CD8-positive, alpha-beta memory T cell (primary cell): ENCODE measurements around the gene TCN2. TPM values are rescaled to one million over a fixed set of nuclear protein-coding genes. Genes with fewer than 3 reads are reported as not detected.

Source experiments
- polyA plus RNA-seq: library from polyadenylated mRNA; unstranded; fragments of 300-500 nt; fragmentation: Illumina TruSeq; gene quantifications from one replicate; pipeline ENCODE4 v1.2.3, GENCODE V29; 2021
- total RNA-seq, 2 experiments: library from RNA; stranded (reverse); gene quantifications; one replicate each; pipeline ENCODE4 v1.2.3, GENCODE V29; 2021

The TCN2 gene
- total and polyA plus RNA-seq, 3 experiments from 2014 or later: 0.11 to 0.63 (median 0.28) TPM

Other genes with a start within 250 kb of the TCN2 start
- 1 to 10 TPM; 6.3 to 7.9 TPM for gene RNF215, start 219.8 kb upstream of the TCN2 start, total RNA-seq
- 0.22 TPM for gene RNF215, start 219.8 kb upstream of the TCN2 start, polyA plus RNA-seq
- 1 to 10 TPM; 4.4 to 4.9 TPM for gene SEC14L2, start 210.2 kb upstream of the TCN2 start, total RNA-seq
- 4.6 TPM for gene SEC14L2, start 210.2 kb upstream of the TCN2 start, polyA plus RNA-seq
- 100 to 1,000 TPM; 104 to 110 TPM for gene MTFP1, start 181.4 kb upstream of the TCN2 start, total RNA-seq
- gene MTFP1, start 181.4 kb upstream of the TCN2 start, polyA plus RNA-seq: 43.1 TPM
- not detected for gene SEC14L3, start 135.2 kb upstream of the TCN2 start, total RNA-seq
- not detected for gene SEC14L3, start 135.2 kb upstream of the TCN2 start, polyA plus RNA-seq
- gene SEC14L4, start 101.5 kb upstream of the TCN2 start, total RNA-seq: not detected
- not detected for gene SEC14L4, start 101.5 kb upstream of the TCN2 start, polyA plus RNA-seq
- not detected for gene SEC14L6, start 60.4 kb upstream of the TCN2 start, total RNA-seq
- gene SEC14L6, start 60.4 kb upstream of the TCN2 start, polyA plus RNA-seq: 0.18 TPM
- gene GAL3ST1, start 32.5 kb upstream of the TCN2 start, total RNA-seq: under 1 TPM; 0.13 to 0.31 TPM
- 0.13 TPM for gene GAL3ST1, start 32.5 kb upstream of the TCN2 start, polyA plus RNA-seq
- 100 to 1,000 TPM; 186 to 187 TPM for gene PES1, start 15.3 kb upstream of the TCN2 start, total RNA-seq
- gene PES1, start 15.3 kb upstream of the TCN2 start, polyA plus RNA-seq: 46.5 TPM
- gene SLC35E4, start 28.6 kb downstream of the TCN2 start, total RNA-seq: 1 to 10 TPM; 7.1 to 8.4 TPM
- 3.3 TPM for gene SLC35E4, start 28.6 kb downstream of the TCN2 start, polyA plus RNA-seq
- gene DUSP18, start 60.7 kb downstream of the TCN2 start, total RNA-seq: 10 to 100 TPM; 11.4 to 12.5 TPM
- 12.3 TPM for gene DUSP18, start 60.7 kb downstream of the TCN2 start, polyA plus RNA-seq
- under 1 TPM; 0.66 to 0.74 TPM for gene OSBP2, start 87.7 kb downstream of the TCN2 start, total RNA-seq
- gene OSBP2, start 87.7 kb downstream of the TCN2 start, polyA plus RNA-seq: 0.74 TPM